VCaP (cell line): Measurements from ENCODE around the gene GPHN.

Experiments
- H3K27ac ChIP-seq: fragments of 450-650 bp; 2 replicates; pipeline ENCODE4 v1.5.1; 2017
- CTCF ChIP-seq: fragments of 450-650 bp; conservative IDR thresholded peaks from 2 replicates; pipeline ENCODE4 v1.5.1; 2017; ENCODE audit warnings: mild to moderate bottlenecking, moderate library complexity

Gene GPHN

DNA sequence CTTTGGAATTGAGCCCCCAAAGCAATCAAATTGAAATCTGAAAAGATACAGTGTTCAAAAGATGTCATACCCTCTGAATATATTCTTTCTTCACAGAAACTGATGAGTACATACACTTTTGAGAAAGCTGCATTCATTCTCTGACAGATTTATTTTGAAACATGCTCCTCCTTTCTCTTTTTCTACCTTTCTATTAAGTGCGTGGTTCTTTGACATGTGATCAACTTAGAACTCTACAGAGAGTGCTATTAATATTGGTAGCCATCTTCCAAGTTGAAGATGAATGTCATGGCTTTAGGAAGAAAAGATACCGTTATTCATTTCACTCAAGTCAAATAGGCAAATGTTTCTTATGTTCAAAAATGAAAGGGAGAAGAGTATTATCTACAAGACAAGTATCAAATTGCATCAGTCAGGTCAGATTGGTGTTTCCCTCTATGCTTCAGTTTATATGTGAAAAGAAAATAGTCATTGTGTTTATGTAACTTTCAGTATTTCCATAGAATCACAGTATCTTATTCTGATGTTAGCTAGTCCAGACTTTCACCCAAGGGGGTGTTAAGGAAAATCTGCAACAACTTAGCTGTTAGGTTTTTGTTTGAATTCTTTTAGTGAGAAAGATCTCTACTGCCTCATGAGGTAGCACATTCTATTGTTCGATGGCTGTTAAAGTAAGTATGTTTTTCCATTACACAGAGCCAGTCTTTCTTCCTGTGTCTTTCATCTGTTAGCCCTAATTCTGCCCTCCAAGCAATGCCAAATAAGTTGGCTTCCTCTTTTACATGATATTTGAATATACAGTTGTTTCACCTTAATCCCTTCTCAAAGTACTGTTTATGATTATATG lies 625.9 kb downstream of the GPHN start:
- no peak overlapping the region for H3K27ac ChIP-seq
- no peak for TF ChIP-seq CTCF

GRCh38 chr14:67137744-67138371 lies 629.9 kb downstream of the GPHN start:
- TF ChIP-seq CTCF, result peak; percentile 72
- H3K27ac ChIP-seq, result no peak overlapping the region

- H3K27ac ChIP-seq, result no peak overlapping the region
- TF ChIP-seq CTCF, result no peak
These were observed 632.6 kb downstream of the GPHN start for GRCh38 chr14:67140556-67140955.

DNA sequence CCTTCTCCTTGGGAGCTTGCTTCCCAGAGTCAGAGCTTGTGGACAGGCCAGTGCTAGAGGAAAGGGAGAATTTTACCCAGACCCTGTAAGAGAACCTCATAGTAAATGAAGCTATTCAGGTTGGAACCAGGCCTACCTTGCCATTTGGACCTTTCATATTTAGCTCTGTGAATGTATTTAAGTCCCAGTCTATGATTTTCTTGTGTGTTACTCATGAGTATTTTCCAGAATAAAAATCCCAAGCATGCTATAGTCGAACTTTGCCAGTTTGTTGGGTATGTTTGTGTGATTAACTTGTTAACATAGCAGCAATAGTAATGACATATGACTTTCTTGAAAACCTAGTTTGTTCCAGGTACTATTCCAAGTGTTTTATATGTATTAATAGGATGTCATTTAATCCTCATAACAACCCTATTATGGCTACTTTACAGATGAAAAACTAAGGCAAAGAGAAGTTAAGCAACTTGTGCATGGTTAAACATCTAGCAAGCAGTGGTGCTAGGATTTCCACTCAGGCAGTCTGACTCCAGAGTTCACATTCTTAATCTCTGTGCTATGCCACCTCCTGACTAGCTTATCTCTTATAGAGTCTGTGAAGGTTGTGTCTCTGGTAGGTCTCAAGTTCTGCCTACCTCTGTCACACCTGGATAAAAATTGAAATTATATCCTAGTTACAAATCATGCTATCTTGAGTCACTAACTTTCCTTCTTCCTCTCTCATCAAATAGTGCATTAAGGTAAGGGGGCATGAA lies 633.4 kb downstream of the GPHN start:
- no peak overlapping the region for H3K27ac ChIP-seq
- no peak for TF ChIP-seq CTCF

DNA sequence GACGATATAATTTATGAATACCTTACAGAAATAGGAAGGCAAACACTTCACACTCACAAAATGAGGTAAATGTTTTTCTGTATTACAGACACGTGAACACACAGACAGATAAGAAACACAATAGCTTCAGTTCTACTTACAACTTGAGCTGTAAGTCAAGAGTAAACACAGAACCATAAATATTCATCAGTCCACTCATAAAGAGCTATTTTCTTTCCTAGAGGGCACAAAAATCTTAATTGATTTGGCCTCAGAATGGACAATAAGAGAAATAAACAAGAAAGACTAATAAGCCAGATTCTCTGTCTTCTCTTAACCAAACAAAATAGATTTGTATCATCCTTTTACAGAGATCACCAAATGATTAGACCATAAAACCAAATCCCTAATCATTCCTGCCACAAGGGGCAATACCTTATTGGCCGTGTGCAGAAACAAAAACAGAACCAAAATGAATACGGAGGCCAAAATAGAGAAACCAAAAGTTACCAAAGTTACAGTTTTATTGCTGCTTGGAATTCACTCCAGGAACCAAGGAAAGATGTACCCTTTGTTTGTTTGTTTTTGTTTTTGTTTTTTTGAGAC lies 643.2 kb downstream of the GPHN start:
- peak overlapping the region; percentile 18 for H3K27ac ChIP-seq
- TF ChIP-seq CTCF, result peak; percentile 56

- no peak for TF ChIP-seq CTCF
- no peak overlapping the region for H3K27ac ChIP-seq
These were observed 650.6 kb downstream of the GPHN start for GRCh38 chr14:67158566-67158965.

GRCh38 chr14:67162385-67162784 lies 654.4 kb downstream of the GPHN start:
- H3K27ac ChIP-seq, result no peak overlapping the region
- no peak for TF ChIP-seq CTCF
